Measurements from ENCODE around the gene TPPP2.

TPPP2 gene

DNA sequence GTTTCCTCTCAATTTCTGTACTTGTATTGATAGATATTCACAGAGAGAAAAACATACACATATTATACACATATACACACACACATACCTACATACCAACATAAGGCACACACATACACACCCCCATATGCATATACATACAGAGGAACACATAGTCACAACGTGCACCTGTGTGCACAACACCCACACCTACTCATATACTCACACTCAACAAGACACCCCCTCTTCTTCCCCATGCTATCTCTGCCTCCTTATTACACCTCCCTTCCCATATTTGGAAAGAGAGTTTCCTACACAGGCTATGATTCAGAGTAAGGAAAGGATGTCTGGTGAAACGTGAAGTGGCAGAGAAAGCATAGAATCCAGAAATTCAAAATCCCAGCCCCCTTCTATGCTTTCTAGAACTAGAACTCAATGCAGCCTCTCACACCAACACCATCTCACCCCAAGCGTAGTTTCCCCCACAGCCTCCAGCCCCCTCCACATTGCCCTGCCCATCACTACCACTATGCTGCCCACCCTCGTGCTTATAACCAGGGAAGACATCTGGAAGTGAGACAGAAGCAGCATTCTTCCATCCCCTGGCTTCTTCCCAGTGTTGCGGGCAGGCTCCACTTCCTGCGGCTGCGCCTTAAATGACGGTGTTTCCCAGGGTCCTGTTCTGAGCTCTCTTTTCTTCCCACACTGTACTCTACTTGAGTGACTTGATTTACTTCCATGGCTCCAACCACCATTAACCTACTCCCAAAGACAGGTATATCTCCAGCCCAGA lies 30.0 kb downstream of the TPPP2 start:
- DNase-seq: no peak

DNA sequence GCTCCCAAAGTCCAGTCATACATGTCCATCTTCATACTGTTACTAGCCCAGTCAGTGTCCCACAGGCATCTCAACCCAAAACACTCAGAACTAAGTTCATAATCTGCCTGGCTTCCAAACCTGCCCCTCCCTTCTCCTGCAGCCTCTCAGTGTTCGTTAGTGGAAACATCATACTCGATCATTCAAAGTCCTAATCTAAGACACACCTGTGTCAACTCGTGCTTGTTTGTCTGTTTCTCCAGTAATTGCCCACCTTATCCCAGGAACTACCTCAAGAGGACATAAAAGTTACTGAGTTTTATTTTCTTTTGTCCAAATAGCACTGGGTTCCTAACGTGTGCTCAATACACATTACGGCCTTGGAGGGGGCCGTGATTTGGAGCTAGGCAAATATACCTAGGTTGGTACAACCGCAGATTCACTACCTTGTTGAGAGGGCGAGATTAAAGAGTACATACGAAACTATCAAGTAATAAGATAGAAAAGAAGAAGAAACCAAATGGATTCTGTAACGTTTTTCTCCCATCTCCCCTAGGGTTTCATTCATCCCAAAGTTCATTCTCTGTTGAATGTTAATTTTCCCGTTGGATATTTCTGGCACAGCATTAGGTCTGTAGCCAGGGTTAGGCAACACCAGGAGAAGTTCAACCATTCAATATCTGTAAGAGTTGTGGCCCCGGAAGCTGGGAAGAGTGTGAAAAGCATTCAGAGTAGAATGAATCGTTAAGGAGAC lies 30.8 kb downstream of the TPPP2 start:
- DNase-seq: no peak

DNA sequence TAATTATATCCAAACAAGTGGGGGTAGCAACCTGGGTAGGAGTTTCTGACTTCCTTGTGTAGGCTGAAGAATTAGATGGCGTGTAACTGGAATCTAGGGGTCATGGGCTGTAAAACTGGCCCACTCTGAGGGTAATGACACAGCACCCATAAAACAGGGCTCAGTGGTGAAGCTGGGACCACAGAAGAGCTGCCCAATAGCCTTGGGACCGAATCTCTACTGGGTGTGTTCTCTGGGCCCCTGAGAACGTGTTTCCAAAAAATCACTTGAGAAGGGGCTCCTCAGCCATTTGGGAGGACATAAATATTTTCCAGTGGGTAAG lies 31.3 kb downstream of the TPPP2 start:
- DNase-seq: no peak

DNA sequence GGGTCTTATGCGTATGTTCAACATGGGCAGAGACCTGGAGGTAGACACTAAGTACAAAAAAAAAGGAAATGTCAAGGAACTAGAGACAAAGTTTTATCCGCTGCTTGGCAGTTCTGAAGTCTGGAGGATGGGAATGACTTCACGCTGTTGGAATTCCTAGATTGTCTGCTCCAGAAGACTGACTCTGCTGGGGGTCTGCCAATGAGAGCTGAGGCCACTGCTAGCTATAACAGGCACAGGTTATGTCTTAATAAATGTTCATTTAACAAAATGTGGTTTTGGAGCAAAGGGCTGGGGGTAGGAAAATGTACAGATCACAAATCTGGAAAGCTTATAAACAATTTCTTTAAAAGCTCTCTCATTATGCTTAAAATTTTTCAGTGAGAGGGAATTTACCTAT lies 33.5 kb downstream of the TPPP2 start:
- no peak for DNase-seq

DNA sequence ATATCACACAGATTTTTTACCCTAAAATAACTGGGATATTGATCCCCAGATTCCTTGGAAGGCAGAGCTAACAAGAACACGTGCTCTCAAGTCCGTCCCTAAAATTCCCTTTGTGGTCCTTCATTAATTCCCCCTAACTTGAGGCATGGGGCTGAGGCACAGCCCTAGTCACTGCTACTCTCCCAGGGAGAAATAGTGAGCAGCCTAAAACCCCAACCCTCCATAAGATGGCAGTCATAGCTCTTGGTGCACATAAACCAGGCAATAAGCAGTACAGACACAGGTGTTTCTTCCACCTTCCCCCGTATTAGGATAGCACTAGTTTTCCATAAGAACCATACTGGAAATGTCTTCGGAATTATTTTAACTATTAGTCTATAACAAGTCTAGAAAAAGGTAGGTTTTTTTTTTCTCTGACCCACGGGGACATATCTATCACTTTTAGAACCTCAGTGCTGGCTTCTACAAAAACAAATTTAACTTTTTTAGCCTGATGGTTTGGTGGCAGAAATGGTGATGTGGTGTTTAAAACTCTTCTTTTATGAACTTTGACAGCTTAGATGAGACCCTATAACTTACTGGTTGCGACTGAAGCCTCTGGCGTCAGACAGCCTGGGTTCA lies 37.0 kb downstream of the TPPP2 start:
- DNase-seq: no peak

DNA sequence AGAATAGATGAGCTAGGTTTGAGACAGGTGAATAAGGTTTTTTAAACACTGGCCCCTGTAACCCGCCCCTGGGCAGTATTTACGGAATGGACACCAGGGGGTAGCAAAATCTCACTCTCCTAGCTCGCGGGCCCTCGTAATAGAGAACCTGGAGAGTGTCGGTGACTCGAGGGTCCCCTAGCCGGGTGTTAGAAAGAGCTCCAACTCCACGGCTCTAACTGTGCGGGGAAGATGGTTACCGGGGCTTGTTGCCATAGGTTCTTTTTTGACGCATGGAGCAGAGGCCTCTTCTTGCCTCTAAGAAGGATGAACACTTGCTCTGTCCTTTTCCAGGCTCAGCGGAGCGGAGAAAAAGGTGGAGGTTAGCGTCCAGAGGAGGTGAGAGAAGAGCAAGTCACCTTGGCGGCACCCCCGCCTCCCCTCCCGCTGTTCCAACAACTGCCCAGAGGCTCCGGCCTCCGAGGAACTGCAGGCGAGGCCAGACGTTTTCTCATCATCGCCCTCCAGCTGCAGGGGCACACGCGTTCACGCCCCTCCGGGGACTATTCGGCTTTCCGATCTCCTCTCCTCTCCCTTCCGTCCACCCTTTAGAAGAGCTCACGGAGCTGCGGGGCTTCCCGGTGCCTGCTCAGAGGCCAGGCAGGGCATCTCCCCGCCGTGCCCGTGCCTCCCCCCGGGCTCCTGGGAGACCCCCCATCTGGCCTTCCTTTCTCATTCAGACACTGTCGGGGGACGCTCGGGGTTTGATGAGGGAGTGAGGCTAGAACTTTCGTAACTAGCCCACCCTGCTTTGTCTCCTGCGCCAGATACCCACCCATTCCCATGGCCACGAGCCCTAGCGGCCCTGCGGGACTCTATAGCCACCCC lies 38.7 kb downstream of the TPPP2 start:
- peak; percentile 81 for DNase-seq

DNA sequence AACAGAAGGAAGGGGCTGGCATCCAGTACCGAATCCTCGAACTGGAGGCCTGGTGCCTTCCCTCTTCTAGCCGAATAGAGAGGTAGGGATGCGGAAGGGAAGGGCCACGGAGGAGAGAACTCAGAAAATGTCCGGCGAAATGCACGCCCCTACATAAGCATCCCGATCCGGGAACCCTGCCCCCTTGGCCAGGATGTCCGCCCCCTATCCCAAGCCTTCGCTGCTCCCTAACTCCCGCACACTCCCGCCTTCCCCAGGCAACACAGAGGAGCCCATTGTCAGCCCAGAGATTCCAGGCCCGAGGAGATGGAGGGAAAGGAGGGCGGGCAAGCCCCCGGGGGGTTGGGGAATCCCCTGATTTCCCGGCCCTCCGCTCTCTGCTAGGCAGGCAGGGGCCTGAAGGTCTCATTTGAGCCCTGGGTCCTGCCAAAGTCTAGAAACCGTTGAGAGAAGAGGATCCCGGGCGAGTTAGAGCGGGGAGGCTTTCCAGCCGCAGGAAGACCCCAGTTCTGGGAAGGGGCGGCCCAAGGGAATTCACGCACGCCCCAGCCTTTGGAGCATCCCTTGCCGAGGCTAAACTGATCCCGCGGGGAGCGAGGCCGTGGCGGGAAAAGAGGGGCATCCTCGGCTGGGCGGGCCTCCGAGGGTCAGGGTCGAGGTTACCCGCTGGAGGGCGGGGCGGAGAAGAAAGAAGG lies 39.5 kb downstream of the TPPP2 start:
- peak; percentile 89 for DNase-seq

DNA sequence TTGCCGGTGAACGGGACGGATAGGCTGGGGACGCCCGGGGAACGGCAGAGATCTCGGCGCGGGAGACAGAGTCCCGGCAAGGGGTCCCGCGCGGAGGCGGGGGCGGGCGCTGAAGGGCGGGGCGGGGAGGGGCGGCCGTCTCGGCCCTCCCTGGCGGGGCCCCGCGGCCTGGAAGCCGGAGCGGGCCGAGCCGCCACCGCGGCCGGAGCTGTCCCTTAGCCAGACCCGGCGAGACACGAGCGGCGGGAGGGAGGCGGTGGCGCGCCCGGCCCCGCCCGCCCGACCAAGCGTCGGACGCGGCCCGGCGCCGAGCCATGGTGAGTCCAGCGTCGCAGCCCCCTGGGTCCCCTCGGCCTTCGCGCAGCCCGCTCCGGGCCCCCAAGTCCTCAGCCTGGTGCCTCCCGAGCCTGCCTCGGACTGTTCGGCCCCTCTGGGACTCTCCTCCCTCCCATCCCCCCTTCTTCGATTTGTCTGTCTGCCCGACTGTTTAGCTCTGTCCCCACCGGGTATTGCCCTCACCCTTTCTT lies 40.1 kb downstream of the TPPP2 start, which contains the start of gene ARHGEF40:
ARHGEF40 (plus strand) TSS at position 222 of the 527 bp plus-strand sequence; CDS start at position 315, 93 bp downstream.
- peak; percentile 88 for DNase-seq

DNA sequence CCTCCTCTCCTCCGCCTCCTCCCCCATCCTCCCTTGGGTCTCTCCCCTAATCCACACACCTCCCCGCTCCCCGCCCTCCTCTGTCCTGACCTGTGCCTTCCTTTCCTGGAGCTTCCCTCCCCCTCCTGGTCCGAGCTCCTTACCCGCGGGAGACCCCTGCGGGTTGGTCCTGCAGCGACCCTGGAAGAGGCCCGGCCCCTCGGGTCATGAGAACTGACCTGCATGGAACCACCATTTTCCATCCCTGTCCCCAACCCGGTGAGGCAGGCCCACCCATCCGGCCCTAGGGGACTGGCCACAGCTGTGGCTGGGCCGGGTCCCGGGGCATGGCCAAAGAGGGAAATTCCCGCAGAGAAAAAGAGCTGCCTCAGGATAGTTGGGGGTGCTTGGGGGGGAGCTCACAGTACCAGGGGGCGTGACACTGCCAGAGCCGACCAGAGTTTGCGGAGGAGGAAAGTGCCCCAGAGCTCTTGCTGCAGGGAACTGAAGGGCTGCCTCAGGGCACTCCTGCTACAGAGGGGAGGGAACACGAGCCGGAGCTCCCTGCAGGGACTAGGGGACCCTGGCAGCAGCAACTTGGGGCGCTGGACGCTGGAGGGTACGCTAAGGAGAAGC lies 40.7 kb downstream of the TPPP2 start:
- peak; percentile 79 for DNase-seq

DNA sequence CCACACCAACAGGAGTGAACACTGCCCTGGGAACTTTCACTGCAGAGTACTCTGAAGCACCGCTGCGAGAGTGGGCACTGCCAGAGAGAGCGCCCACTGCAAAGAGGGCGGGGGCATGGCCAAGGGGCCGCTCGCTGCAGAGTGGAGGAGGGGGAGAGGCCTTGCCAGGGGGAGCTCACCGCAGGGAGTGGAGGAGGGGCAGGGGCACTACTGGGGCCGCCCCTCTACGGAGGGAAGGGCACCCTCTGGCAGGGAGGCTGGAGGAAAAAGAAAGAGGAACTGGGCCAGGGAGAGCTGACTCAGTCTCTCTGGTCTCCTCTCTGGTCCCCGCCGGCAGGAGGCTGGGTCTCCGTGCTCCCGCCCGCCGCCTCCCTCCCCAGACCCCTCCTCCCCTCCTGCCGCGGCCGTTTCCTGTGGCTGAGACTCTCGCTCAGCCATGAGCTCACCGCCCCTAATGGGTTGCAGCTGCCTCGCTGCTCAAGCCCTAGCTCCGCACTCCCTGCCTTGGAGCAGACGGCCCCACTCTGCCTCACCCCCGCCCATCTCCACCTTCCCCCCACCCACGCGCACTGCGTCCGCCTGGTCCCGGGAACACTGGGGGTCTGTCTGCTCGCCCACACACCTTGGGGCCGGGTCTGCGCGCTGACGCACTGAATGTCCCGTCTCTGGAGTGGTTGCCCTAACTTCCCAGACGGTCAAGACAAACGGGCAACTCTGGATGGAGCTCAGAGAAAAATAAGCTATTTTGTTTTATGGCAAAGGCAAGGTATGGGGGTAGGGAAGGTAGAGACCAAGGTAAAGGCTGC lies 41.4 kb downstream of the TPPP2 start:
- DNase-seq: peak; percentile 97

DNA sequence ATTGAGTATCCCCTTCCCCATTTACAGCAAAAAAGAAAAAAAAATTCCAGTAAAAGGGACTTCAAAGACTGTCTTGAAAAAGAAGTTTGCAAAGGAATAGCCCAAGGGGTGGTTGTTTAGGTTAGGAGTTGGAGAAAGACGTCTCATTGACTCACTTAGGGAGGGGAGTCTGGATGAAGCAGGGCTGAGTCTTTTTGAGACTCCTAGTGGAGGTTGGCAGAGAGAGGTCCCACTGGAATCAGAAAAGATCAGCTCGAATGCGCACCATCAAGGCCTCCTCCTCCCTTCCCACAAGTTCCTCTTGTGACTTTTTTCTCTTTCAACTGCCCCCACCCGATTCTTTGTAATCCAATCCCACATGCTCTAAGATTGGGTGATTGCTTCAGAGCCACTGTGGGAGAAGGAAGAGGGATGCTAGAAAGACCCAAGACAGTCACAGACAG lies 42.0 kb downstream of the TPPP2 start:
- DNase-seq: peak; percentile 56

DNA sequence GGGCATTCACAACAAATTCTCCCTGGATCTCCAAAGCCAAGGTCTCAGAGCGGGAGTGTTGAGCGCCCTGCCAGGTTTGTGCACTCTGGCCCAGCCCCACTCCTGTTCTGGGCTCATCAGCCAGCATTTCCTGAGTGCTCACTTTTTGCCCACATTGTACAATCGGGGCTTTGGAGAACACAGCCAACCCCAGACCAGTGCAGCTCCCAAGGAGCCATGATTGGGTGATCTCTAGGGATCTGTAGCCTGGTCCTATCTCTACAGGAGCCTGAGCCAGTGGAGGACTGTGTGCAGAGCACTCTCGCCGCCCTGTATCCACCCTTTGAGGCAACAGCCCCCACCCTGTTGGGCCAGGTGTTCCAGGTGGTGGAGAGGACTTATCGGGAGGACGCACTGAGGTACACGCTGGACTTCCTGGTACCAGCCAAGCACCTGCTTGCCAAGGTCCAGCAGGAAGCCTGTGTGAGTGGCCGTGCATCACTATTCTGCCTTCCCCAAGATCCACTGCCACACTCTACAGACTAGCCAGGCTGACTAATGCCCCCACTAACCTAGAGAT lies 42.8 kb downstream of the TPPP2 start:
- DNase-seq: no peak

DNA sequence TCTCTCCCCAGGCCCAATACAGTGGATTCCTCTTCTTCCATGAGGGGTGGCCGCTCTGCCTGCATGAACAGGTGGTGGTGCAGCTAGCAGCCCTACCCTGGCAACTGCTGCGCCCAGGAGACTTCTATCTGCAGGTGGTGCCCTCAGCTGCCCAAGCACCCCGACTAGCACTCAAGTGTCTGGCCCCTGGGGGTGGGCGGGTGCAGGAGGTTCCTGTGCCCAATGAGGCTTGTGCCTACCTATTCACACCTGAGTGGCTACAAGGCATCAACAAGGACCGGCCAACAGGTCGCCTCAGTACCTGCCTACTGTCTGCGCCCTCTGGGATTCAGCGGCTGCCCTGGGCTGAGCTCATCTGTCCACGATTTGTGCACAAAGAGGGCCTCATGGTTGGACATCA lies 43.9 kb downstream of the TPPP2 start:
- no peak for DNase-seq

DNA sequence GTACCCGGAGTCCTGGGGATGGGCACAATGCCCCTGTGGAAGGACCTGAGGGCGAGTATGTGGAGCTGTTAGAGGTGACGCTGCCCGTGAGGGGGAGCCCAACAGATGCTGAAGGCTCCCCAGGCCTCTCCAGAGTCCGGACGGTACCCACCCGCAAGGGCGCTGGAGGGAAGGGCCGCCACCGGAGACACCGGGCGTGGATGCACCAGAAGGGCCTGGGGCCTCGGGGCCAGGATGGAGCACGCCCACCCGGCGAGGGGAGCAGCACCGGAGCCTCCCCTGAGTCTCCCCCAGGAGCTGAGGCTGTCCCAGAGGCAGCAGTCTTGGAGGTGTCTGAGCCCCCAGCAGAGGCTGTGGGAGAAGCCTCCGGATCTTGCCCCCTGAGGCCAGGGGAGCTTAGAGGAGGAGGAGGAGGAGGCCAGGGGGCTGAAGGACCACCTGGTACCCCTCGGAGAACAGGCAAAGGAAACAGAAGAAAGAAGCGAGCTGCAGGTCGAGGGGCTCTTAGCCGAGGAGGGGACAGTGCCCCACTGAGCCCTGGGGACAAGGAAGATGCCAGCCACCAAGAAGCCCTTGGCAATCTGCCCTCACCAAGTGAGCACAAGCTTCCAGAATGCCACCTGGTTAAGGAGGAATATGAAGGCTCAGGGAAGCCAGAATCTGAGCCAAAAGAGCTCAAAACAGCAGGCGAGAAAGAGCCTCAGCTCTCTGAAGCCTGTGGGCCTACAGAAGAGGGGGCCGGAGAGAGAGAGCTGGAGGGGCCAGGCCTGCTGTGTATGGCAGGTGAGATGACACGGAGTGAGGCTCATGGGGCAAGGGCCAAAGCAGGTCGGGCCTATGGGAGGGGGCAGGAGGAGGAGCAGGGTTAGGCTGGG lies 44.6 kb downstream of the TPPP2 start:
- DNase-seq: no peak

DNA sequence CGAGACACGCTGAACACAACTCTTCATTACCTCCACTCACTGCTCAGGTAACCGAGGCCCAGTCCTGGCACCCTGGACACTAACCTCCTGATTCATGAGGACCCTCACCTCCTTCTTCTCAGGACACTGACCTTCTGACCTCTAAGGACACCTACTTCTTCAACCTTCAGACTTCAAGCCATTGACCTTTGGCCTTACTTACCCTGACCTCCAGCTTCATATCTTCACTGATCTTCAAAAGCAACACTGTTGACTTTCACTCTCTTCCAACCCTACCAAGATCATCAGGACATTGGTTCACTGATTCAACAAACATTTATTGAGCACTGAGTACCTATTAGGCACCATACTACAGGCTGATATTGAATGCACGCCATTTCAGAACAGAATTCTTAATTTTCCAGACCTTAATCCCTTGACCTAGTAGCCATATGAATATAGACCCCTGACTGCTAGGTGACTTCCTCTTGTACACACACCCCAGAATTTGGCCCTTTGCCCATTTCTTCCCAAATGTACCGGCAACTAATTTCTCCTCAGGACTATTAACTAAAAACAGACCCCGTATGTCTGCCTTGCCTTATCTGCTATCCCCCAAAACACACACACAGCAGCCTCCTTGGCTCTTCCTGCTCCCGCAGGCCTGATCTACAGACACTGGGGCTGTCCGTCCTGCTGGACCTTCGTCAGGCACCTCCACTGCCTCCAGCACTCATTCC lies 45.9 kb downstream of the TPPP2 start:
- DNase-seq: no peak

DNA sequence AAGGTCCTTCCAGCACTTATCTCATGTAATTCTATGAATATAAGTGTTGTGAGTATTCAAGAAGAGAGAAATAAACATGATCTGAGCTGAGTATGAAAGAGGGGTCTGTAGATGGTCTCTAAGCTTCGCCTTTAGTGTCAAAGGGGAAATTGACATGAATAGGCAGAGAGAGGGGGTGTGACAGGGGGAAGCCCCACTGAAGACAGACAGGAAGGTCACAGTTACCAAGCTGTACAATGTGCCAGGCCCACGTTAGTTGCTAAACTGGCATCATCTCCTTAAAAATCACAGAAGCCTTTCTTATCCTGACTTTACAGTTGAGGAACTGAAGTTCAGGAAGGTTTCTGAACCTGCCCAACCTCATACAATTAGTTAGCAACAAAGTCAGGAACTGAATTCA lies 47.7 kb downstream of the TPPP2 start:
- DNase-seq: no peak

DNA sequence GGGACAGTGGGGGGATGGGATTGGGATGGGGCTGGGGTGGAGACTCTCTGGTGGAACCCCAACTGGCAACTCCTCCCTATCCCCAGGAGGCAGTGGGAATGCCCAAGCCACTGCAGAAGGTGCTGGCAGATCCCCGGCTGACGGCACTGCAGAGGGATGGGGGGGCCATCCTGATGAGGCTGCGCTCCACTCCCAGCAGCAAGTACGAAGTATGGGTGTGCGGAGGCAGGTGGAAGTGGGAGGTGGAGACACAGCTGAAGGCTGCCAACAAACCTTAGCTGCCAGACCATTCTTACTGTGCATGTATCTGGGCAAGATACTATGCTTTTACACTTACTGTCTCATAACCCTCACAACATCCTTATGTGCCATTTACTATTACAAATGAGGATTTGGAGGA lies 48.3 kb downstream of the TPPP2 start:
- DNase-seq: no peak

DNA sequence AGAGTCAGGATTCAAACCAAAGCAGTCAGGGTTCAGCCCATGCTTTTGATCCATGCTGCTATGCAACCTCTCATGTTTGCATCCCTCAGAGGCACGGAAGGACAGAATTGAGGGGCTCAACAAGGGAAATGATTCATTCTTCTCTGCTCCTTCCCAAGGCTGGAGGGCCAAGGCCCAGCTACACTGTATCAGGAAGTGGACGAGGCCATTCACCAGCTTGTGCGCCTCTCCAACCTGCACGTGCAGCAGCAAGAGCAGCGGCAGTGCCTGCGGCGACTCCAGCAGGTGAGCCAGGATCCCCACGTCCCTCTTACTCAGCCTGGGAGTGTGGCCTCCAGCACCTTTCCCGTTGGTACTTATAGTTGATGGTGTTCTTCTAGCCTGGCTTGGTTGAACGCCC lies 48.7 kb downstream of the TPPP2 start:
- no peak for DNase-seq

All from right hindlimb (tissue), 1 donor.